Measurements from ENCODE around the gene VSNL1. TPM values are rescaled to one million over a fixed set of nuclear protein-coding genes. Genes with fewer than 3 reads are reported as not detected.

Gene VSNL1
- total and polyA plus RNA-seq, 11 donors: 2.6 to 26.3 (median 19.3) TPM

- Histone ChIP-seq H3K4me3 (peak overlapping the region; percentile 42 to 72 (median 57)), H3K27me3 (peaks cover 0 to 64% (median 28%) of the 10 kb centered on the region in 9 donors), H3K36me3 (no peaks in the 10 kb centered on the region), H3K4me1 (peaks cover 0 to 13% (median 2%) of the 10 kb centered on the region in 12 donors), H3K9me3 (no peaks in the 10 kb centered on the region), H3K27ac (peak overlapping the region; percentile 68 to 93 (median 83))
- 3 to 9% (median 4%) methylated on average over 30 of the region's 30 CpGs for whole genome bisulfite sequencing, 4 donors
- intact Hi-C loops (cut with DNase I): loop anchor here in 3 of 10 donors (2.0 kb wide), 3 partner anchors 19 to 109 kb away; partner anchors contain the start of gene RAD51AP2 (in 1 of the 3)
- ATAC-seq: peak in 2 of 4 donors; percentile 2 to 4
- DNase-seq: peak in 1 of 5 donors; percentile 28
- TF ChIP-seq POLR2A (IDR thresholded peaks at IDR 0.05): no peak
- TF ChIP-seq, protein P1, sequence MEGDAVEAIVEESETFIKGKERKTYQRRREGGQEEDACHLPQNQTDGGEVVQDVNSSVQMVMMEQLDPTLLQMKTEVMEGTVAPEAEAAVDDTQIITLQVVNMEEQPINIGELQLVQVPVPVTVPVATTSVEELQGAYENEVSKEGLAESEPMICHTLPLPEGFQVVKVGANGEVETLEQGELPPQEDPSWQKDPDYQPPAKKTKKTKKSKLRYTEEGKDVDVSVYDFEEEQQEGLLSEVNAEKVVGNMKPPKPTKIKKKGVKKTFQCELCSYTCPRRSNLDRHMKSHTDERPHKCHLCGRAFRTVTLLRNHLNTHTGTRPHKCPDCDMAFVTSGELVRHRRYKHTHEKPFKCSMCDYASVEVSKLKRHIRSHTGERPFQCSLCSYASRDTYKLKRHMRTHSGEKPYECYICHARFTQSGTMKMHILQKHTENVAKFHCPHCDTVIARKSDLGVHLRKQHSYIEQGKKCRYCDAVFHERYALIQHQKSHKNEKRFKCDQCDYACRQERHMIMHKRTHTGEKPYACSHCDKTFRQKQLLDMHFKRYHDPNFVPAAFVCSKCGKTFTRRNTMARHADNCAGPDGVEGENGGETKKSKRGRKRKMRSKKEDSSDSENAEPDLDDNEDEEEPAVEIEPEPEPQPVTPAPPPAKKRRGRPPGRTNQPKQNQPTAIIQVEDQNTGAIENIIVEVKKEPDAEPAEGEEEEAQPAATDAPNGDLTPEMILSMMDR (IDR thresholded peaks at IDR 0.05): no peak
Measured at GRCh38 chr2:17538022-17538843, 2.3 kb upstream of the VSNL1 start.

- ATAC-seq: peak; percentile 79 to 93 (median 90)
- Histone ChIP-seq H3K27me3 (peaks cover 0 to 68% (median 26%) of the 10 kb centered on the region in 9 donors), H3K27ac (peak overlapping the region; percentile 68 to 93 (median 83)), H3K9me3 (no peaks in the 10 kb centered on the region), H3K36me3 (no peaks in the 10 kb centered on the region), H3K4me1 (peaks cover 0 to 13% (median 2%) of the 10 kb centered on the region in 12 donors), H3K4me3 (peak overlapping the region; percentile 42 to 72 (median 57))
- peak; percentile 66 to 87 (median 82) for DNase-seq
- WGBS, 4 donors: 1 to 2% (median 1%) methylated on average over 26 to 52 of the region's 52 CpGs
- TF ChIP-seq, protein P1 (IDR thresholded peaks at IDR 0.05): no peak
- TF ChIP-seq POLR2A (IDR thresholded peaks at IDR 0.05): peak in 1 of 2 donors; percentile 15
- intact Hi-C loops (cut with DNase I): loop anchor here in 3 of 10 donors (2.0 kb wide), 3 partner anchors 20 to 108 kb away; partner anchors contain the start of gene RAD51AP2 (in 1 of the 3)
Measured at GRCh38 chr2:17538844-17539554, 1.5 kb upstream of the VSNL1 start.

- peak; percentile 56 to 68 (median 62) for ATAC-seq
Measured at GRCh38 chr2:17539611-17540092, 844 bp upstream of the VSNL1 start.

More at GRCh38 chr2:17539611-17540092, 844 bp upstream of the VSNL1 start:
- Histone ChIP-seq H3K4me1 (peaks cover 0 to 13% (median 2%) of the 10 kb centered on the region in 12 donors), H3K27ac (peak overlapping the region; percentile 68 to 93 (median 83)), H3K9me3 (no peaks in the 10 kb centered on the region), H3K36me3 (no peaks in the 10 kb centered on the region), H3K4me3 (peak overlapping the region; percentile 42 to 72 (median 57)), H3K27me3 (peaks cover 0 to 74% (median 26%) of the 10 kb centered on the region in 9 donors)
- WGBS, 4 donors: 1 to 11% (median 2%) methylated on average over 9 to 13 of the region's 13 CpGs
- no peak for TF ChIP-seq POLR2A (IDR thresholded peaks at IDR 0.05)
- TF ChIP-seq, protein P1 (IDR thresholded peaks at IDR 0.05): no peak
- intact Hi-C loops (cut with DNase I): loop anchor here in 5 of 10 donors (2.0 to 10.0 kb wide), 6 partner anchors 21 to 123 kb away; partner anchors contain the start of gene RAD51AP2 (in 1 of the 5)
- DNase-seq: peak in 4 of 5 donors; percentile 33 to 55 (median 44)
